ENCODE results near the gene PDE6C. TPM values are rescaled to one million over a fixed set of nuclear protein-coding genes. Genes with fewer than 3 reads are reported as not detected.

Gene PDE6C
- polyA plus RNA-seq (2013, experiment 1 of 2): not detected
- not detected for polyA plus RNA-seq (2013, experiment 2 of 2)

DNA sequence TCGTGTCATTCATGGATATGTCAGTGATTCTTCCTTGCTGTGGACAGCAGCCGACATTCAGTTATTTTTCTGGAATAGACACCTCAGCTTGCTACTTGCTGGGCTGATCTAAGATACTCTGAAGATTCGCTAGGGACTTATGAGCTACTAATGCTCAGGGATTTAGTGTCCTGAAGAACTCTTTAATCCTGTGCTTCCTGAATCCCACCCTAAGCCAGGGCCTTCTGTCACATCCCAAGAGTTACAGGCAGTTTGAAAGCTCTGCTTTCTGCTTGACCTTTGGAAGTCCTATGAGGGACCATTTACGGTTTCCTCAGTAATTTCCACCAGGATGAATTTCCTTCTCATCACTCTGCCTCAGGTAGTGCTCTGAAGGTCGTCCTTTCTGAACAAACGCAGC, at the start of gene PDE6C:
Gene PDE6C, plus strand, starts transcription at position 227 of the 400 bp plus-strand sequence. CDS start 189 bp downstream, outside the sequence.
- H3K27ac ChIP-seq (ENCODE audit: low read depth, low read length, severe bottlenecking): no peak within 1 kb of the TSS
- no peak within 1 kb of the TSS for H3K4me3 ChIP-seq (ENCODE audit: extremely low read depth, insufficient read depth, low read length, poor library complexity, severe bottlenecking)
- peaks cover 3% of the 10 kb centered on the region for H3K9me3 ChIP-seq (ENCODE audit: control insufficient read depth, low read length)
- no peaks in the 10 kb centered on the region for H3K36me3 ChIP-seq (ENCODE audit: control insufficient read depth, insufficient read depth, low read length)
- 88 to 89% methylated on average over 5 to 6 of the region's 6 CpGs for WGBS, 2 experiments (ENCODE audit: insufficient coverage in 2 of 2)
- H3K4me1 ChIP-seq (ENCODE audit: control insufficient read depth, insufficient read depth, low read length, poor library complexity, severe bottlenecking): no peaks in the 10 kb centered on the region

- 86 to 89% methylated on average over 2 of the region's 3 CpGs for WGBS, 2 experiments (ENCODE audit: insufficient coverage in 2 of 2)
- Histone ChIP-seq H3K36me3 (ENCODE audit: control insufficient read depth, insufficient read depth, low read length) (no peaks in the 10 kb centered on the region), H3K4me3 (ENCODE audit: extremely low read depth, insufficient read depth, low read length, poor library complexity, severe bottlenecking) (no peak overlapping the region), H3K4me1 (ENCODE audit: control insufficient read depth, insufficient read depth, low read length, poor library complexity, severe bottlenecking) (no peaks in the 10 kb centered on the region), H3K27ac (ENCODE audit: low read depth, low read length, severe bottlenecking) (no peak overlapping the region), H3K9me3 (ENCODE audit: control insufficient read depth, low read length) (no peaks in the 10 kb centered on the region)
Observed at GRCh38 chr10:93565446-93565845, 46.9 kb upstream of the PDE6C start.

DNA sequence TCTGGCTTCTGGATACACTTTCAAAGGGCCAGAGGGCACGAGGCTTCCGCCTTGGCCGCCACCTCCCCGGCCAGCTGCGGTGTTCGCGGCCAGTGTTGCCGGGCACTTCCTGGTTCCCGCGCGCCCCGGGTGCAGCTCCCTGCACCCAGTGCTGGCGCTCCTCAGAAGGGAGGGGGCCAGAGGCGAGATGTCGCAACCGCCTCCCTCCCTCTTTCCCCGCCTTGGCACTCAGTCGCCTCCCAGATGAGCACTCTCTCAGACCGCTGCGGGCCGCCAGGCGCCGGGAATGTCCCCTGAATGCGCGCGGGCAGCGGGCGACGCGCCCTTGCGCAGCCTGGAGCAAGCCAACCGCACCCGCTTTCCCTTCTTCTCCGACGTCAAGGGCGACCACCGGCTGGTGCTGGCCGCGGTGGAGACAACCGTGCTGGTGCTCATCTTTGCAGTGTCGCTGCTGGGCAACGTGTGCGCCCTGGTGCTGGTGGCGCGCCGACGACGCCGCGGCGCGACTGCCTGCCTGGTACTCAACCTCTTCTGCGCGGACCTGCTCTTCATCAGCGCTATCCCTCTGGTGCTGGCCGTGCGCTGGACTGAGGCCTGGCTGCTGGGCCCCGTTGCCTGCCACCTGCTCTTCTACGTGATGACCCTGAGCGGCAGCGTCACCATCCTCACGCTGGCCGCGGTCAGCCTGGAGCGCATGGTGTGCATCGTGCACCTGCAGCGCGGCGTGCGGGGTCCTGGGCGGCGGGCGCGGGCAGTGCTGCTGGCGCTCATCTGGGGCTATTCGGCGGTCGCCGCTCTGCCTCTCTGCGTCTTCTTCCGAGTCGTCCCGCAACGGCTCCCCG, 45.7 kb upstream of the PDE6C start, which contains the start of gene FFAR4:
Gene FFAR4, plus strand, starts transcription at position 231 of the 842 bp plus-strand sequence. Its CDS starts 56 bp downstream, at position 287.
- WGBS, 2 experiments (ENCODE audit: insufficient coverage in 2 of 2): 2% methylated on average over 73 to 83 of the region's 85 CpGs
- Histone ChIP-seq H3K4me3 (ENCODE audit: extremely low read depth, insufficient read depth, low read length, poor library complexity, severe bottlenecking) (peak within 1 kb of the TSS; percentile 25), H3K9me3 (ENCODE audit: control insufficient read depth, low read length) (no peaks in the 10 kb centered on the region), H3K36me3 (ENCODE audit: control insufficient read depth, insufficient read depth, low read length) (no peaks in the 10 kb centered on the region), H3K27ac (ENCODE audit: low read depth, low read length, severe bottlenecking) (no peak within 1 kb of the TSS), H3K4me1 (ENCODE audit: control insufficient read depth, insufficient read depth, low read length, poor library complexity, severe bottlenecking) (no peaks in the 10 kb centered on the region)

- H3K36me3 ChIP-seq (ENCODE audit: control insufficient read depth, insufficient read depth, low read length): no peaks in the 10 kb centered on the region
- H3K9me3 ChIP-seq (ENCODE audit: control insufficient read depth, low read length): no peaks in the 10 kb centered on the region
- WGBS, 2 experiments (ENCODE audit: insufficient coverage in 2 of 2): 29 to 40% methylated on average over 23 to 28 of the region's 33 CpGs
- H3K4me1 ChIP-seq (ENCODE audit: control insufficient read depth, insufficient read depth, low read length, poor library complexity, severe bottlenecking): no peaks in the 10 kb centered on the region
- no peak overlapping the region for H3K4me3 ChIP-seq (ENCODE audit: extremely low read depth, insufficient read depth, low read length, poor library complexity, severe bottlenecking)
- H3K27ac ChIP-seq (ENCODE audit: low read depth, low read length, severe bottlenecking): no peak overlapping the region
Observed at GRCh38 chr10:93567277-93568104, 44.8 kb upstream of the PDE6C start.

DNA sequence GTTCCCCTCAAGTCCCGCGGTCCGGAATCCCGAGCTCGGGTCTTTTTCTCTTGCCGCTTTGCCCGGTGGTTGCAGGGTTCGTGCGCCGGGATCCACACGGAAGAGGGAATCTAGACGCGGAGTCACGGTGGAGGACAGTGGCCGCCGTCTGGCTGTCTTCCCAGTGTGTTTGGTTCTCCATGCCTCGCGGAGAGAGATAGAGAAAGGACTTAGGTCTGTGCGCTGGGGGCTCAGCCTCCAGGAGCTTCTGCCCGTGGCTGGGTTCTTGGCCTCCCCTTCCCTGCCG, 44.3 kb upstream of the PDE6C start:
- H3K4me3 ChIP-seq (ENCODE audit: extremely low read depth, insufficient read depth, low read length, poor library complexity, severe bottlenecking): no peak overlapping the region
- H3K9me3 ChIP-seq (ENCODE audit: control insufficient read depth, low read length): no peaks in the 10 kb centered on the region
- 10 to 31% methylated on average over 10 to 17 of the region's 21 CpGs for WGBS, 2 experiments (ENCODE audit: insufficient coverage in 2 of 2)
- H3K4me1 ChIP-seq (ENCODE audit: control insufficient read depth, insufficient read depth, low read length, poor library complexity, severe bottlenecking): no peaks in the 10 kb centered on the region
- H3K36me3 ChIP-seq (ENCODE audit: control insufficient read depth, insufficient read depth, low read length): no peaks in the 10 kb centered on the region
- no peak overlapping the region for H3K27ac ChIP-seq (ENCODE audit: low read depth, low read length, severe bottlenecking)

DNA sequence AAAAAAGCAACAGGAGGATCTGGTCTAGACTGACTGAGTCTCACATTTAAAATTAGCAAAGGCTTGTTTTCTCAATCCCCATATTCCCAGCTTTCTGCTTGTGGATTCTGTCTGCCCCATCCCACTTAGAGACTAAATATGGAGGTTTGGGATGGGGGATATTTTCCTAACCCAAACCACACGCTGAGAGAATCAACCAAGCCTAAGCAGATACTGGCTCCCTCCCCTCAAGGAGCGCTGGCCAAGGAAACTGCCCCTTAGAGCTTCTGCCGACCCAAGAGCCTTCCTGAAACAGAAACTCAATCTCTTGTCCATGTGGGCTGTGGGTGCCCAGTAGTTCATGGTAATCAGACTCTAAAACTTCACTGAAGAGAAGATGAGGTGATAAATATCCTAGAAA, 42.0 kb upstream of the PDE6C start:
- Histone ChIP-seq H3K9me3 (ENCODE audit: control insufficient read depth, low read length) (no peaks in the 10 kb centered on the region), H3K27ac (ENCODE audit: low read depth, low read length, severe bottlenecking) (no peak overlapping the region), H3K36me3 (ENCODE audit: control insufficient read depth, insufficient read depth, low read length) (no peaks in the 10 kb centered on the region), H3K4me1 (ENCODE audit: control insufficient read depth, insufficient read depth, low read length, poor library complexity, severe bottlenecking) (peaks cover 6% of the 10 kb centered on the region), H3K4me3 (ENCODE audit: extremely low read depth, insufficient read depth, low read length, poor library complexity, severe bottlenecking) (no peak overlapping the region)
- 14% methylated on average over 1 of the region's 3 CpGs; no CpG with 5 or more reads in 1 of the 2 experiments for WGBS, 2 experiments (ENCODE audit: insufficient coverage in 2 of 2)

DNA sequence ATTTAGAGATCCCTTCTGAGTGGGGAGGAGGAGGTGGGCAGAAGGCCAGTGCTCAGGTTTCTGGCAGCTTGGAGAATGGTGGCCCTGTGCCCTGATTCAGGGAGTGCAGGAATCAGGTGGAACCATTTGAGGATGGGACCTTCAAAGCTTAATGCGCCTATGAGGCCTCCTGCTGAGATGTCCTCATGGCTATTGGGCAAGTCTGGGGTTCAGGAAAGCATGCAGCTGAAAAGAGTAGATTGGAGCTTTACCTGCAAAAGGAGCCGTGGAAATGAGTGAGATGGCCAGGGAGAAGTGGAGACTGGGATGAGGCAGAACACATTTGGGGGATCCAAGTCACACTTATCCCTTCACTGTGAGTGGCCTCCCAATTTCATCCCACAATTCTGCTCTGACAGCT, 39.7 kb upstream of the PDE6C start:
- Histone ChIP-seq H3K36me3 (ENCODE audit: control insufficient read depth, insufficient read depth, low read length) (no peaks in the 10 kb centered on the region), H3K4me3 (ENCODE audit: extremely low read depth, insufficient read depth, low read length, poor library complexity, severe bottlenecking) (no peak overlapping the region), H3K9me3 (ENCODE audit: control insufficient read depth, low read length) (no peaks in the 10 kb centered on the region), H3K27ac (ENCODE audit: low read depth, low read length, severe bottlenecking) (no peak overlapping the region), H3K4me1 (ENCODE audit: control insufficient read depth, insufficient read depth, low read length, poor library complexity, severe bottlenecking) (peaks cover 6% of the 10 kb centered on the region)
- 89% methylated on average over 1 to 2 of the region's 2 CpGs for WGBS, 2 experiments (ENCODE audit: insufficient coverage in 2 of 2)

- Histone ChIP-seq H3K36me3 (ENCODE audit: control insufficient read depth, insufficient read depth, low read length) (no peaks in the 10 kb centered on the region), H3K4me1 (ENCODE audit: control insufficient read depth, insufficient read depth, low read length, poor library complexity, severe bottlenecking) (peaks cover 6% of the 10 kb centered on the region), H3K4me3 (ENCODE audit: extremely low read depth, insufficient read depth, low read length, poor library complexity, severe bottlenecking) (no peak overlapping the region), H3K9me3 (ENCODE audit: control insufficient read depth, low read length) (no peaks in the 10 kb centered on the region), H3K27ac (ENCODE audit: low read depth, low read length, severe bottlenecking) (no peak overlapping the region)
- WGBS, 2 experiments (ENCODE audit: insufficient coverage in 2 of 2): 73 to 76% methylated on average over 3 to 5 of the region's 10 CpGs
Observed at GRCh38 chr10:93573051-93573909, 39.1 kb upstream of the PDE6C start.

DNA sequence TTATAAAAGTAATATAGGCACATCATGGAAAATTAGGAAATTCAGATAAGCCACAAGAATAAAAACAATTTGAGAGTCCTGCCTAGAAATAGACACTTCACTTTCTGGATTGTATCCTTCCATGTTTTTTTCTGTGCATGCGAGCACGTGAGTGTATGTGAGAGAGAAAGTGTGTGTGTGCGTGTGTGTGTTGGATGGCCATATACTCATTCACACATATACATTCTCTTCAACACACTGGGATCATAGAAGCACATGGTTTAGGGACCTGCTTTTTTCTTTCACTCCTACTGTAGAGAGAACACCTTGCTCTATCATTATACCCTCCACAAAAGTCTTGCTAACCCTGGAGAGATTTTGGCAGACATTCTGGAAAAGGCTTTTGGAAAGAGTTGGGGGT, 38.4 kb upstream of the PDE6C start:
- H3K27ac ChIP-seq (ENCODE audit: low read depth, low read length, severe bottlenecking): no peak overlapping the region
- H3K4me1 ChIP-seq (ENCODE audit: control insufficient read depth, insufficient read depth, low read length, poor library complexity, severe bottlenecking): peaks cover 6% of the 10 kb centered on the region
- H3K36me3 ChIP-seq (ENCODE audit: control insufficient read depth, insufficient read depth, low read length): no peaks in the 10 kb centered on the region
- no peak overlapping the region for H3K4me3 ChIP-seq (ENCODE audit: extremely low read depth, insufficient read depth, low read length, poor library complexity, severe bottlenecking)
- no peaks in the 10 kb centered on the region for H3K9me3 ChIP-seq (ENCODE audit: control insufficient read depth, low read length)
- WGBS, 2 experiments (ENCODE audit: insufficient coverage in 2 of 2): no CpG with 5 or more reads among the region's 3 CpGs

DNA sequence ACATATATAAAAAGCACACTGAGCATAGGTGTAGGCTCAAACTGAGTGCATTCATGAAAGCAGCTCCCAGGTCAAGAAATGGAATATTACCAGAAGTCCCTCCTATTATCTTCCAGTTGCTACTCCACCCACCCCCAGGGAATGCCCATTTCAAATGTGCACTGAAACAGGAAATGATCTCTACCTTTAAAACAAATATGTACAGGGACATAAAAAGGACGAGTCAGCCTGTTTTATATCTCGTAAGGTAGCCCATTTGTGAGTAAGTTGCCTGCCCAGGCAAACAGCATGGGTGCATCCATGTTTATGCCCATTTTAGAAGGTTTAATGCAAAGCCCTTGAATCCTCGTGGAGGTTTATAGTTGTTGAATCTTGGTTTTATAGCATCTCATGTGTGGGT, 35.4 kb upstream of the PDE6C start:
- 92 to 96% methylated on average over 3 of the region's 3 CpGs for WGBS, 2 experiments (ENCODE audit: insufficient coverage in 2 of 2)
- Histone ChIP-seq H3K27ac (ENCODE audit: low read depth, low read length, severe bottlenecking) (no peak overlapping the region), H3K9me3 (ENCODE audit: control insufficient read depth, low read length) (peaks cover 5% of the 10 kb centered on the region), H3K4me3 (ENCODE audit: extremely low read depth, insufficient read depth, low read length, poor library complexity, severe bottlenecking) (no peak overlapping the region), H3K36me3 (ENCODE audit: control insufficient read depth, insufficient read depth, low read length) (no peaks in the 10 kb centered on the region), H3K4me1 (ENCODE audit: control insufficient read depth, insufficient read depth, low read length, poor library complexity, severe bottlenecking) (peaks cover 6% of the 10 kb centered on the region)
